Subcutaneous adipose tissue (tissue), 4 donors: ENCODE results near the gene GRID1. TPM values are rescaled to one million over a fixed set of nuclear protein-coding genes. Genes with fewer than 3 reads are reported as not detected.

Experiments
- CTCF ChIP-seq: fragments of 450-650 bp; IDR thresholded peaks from one replicate; pipeline ENCODE4 v1.5.1; 2016; ENCODE audit warnings: low read depth, mild to moderate bottlenecking, control low read depth, antibody characterized with exemption, moderate library complexity
- total RNA-seq, 4 donors: library from RNA; depleted of rRNA; stranded (reverse); fragments of >200 nt; gene quantifications; one replicate each; pipeline ENCODE4 v1.1.0, GENCODE V29; 2016

GRID1 gene
- total RNA-seq, 4 donors from 2014 or later = 0.49 to 2.0 (median 1.1) TPM

GRCh38 chr10:86349474-86349873, 17.1 kb downstream of the GRID1 start:
- TF ChIP-seq CTCF = no peak

- TF ChIP-seq CTCF = no peak
Measured at GRCh38 chr10:86348321-86349210, 18.0 kb downstream of the GRID1 start.

- TF ChIP-seq CTCF = no peak
Measured at GRCh38 chr10:86347856-86348255, 18.7 kb downstream of the GRID1 start.

- TF ChIP-seq CTCF = no peak
Measured at GRCh38 chr10:86346799-86347665, 19.6 kb downstream of the GRID1 start.

GRCh38 chr10:86345859-86346798, 20.5 kb downstream of the GRID1 start:
- TF ChIP-seq CTCF = no peak

- no peak for TF ChIP-seq CTCF
Measured at GRCh38 chr10:86345296-86345858, 21.2 kb downstream of the GRID1 start.
